ENCODE results near the gene GPSM3. TPM values are rescaled to one million over a fixed set of nuclear protein-coding genes. Genes with fewer than 3 reads are reported as not detected.
"Not testable (repeated sequence)": the region's sequence is repeated elsewhere in the genome, so short reads cannot be mapped to it uniquely, and the experiment has no call there.

Gene GPSM3
- polyA plus RNA-seq, 4 donors = 9.9 to 12.9 (median 10.8) TPM

DNA sequence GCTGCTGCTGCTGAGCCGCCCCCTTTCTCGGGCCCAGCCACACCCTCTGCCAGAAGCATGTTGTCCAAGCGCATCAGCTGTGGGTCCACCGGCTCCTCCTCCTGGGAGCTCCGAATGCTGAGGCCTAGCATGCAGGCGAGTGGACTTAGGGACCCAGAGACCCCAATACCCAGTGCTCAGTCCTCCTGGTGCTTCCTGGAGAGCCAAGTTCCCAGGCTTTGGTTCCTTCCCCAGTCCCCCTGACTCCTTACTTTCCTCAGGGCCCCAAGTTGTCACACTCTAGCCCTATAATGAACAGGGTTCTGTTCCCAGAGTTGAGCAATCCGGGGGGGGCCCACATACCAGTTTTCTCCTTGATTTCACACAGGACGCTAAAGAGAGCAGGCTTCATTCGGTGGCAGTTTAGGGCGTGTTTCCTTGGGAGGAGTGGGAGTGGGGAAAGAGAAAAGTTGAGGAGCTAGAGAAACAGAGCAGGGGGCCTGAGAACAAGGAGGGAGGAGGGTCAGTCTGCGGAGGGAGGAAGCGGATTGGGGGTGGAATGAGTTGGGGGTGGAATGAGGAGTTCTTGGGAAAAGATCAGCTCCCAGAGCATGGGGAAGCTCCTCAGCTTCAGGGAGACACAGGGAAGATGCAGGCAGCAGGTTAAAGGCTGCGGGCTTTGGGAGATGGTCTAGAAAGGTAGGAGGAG lies 3.9 kb downstream of the GPSM3 start:
- no peak for DNase-seq (ENCODE audit: low read depth in 4 of 4, low spot score in 3 of 4)

DNA sequence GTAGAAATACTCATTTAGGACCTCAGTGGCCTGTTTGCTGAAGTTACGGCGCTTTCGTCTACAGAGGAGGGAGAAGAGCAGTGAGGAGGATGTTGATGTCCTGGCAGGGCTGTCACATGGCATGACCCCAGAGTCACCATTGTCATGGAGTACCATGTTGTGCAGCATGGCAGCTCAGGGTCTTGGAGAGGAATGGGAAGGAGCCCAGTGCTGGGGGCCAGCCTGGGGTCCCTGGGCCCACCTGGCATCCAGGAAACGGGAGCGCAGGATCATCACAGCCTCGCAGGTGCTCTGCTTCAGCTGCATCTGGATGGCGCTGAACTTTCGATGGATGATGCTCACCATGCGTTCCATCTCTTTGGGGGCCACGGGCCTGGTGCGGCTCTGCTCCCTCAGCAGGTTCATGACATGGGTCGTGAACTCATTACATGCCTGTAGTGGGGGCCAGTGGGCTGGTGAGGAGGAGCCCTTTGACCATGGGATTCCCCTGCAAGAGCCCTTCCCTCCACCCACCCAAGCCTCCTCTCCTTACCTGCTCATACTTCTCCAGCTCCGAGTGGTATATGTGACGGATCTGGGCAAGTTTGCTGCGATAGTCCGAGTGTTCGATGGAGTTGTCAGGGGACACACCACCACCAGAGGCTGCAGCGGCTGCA lies 4.6 kb downstream of the GPSM3 start:
- not testable (repeated sequence) for DNase-seq (ENCODE audit: low read depth in 4 of 4, low spot score in 3 of 4)

DNA sequence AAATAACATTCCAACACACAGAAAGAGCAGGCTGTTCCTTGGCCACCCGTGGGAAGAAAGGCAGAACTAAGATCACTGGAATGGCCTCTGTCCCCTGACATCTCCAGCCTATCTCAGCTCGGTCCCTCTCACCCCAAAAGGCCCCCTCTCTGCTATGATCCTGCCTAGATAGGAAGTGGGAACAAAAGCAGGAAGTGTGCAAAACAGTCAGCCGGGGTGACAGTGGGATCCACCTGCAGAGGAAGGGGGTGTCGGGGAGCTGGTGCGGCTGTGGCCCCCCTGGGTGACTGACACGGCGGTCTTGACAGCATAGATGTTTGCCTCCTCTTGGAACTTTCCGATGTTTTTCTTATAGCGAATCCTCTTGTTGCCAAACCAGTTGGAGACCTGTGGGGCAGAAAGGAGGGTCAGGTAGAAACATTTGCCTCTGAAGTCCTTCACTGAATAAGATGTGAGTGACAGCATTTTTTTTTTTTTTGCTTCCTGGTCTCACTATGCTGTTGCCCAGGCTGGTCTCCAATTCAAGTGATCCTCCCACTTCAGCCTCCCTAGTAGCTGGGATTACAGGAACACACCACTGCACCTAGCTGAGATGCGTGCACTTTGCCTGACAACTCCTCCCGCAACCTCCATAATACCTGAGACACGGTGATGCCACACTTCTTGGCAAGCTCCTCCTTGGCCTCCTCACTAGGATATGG lies 5.3 kb downstream of the GPSM3 start:
- no peak for DNase-seq (ENCODE audit: low read depth in 4 of 4, low spot score in 3 of 4)

DNA sequence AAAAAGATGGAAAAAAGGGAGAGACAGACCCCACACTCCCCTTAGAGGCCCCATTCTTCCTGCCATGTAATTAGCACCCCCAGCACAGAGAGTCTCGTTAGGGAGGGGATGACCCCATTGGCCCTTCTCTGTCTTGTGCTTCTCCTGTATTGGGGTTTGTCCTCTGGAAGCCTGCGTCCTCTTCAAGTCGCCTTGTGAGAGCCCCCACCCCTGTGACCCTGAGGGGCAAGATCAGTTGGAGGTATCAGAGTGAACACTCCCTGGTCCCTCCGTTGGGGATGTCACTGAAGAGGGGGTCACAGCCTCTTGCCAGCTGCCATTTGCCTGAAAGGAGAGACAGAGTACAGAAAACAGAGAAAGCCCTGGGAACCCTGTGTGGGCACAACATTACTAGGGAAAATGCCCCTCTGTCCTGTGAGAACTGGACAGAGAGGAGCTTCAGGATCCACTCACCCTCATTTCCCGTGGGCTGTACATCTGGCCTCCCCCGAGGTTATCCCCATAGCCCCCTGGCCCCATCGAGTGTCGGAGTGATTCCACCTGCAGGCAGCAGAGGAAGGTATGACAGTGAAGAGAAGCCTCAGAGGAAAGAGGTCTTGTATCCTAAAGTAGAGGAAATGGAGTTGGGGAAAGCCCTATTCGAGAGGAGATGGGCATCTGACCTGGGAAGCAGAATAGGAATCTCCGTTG lies 6.1 kb downstream of the GPSM3 start:
- not testable (repeated sequence) for DNase-seq (ENCODE audit: low read depth in 4 of 4, low spot score in 3 of 4)

DNA sequence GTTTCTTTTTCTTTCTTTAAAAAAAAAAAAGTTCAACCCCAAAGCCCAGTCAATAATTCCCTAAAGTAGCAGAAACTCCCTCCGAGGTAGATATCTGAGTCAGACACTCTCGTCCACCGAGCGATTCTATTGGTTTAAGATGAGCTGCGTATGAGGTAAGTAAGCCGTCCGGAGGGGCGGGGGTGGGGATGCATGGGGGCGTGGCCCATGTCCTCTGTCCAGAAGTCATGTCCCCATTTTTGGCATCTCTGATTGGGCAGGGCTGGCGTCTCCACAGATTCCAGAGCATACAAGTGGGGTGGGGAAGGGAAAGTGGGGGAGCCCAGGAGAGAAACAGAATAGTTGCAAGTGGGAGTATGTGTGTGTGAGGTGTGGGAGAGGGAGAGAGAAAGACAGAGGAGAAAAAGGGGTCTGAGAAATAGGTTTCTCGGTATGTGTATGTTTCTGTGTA lies 6.7 kb downstream of the GPSM3 start:
- not testable (repeated sequence) for DNase-seq (ENCODE audit: low read depth in 4 of 4, low spot score in 3 of 4)

DNA sequence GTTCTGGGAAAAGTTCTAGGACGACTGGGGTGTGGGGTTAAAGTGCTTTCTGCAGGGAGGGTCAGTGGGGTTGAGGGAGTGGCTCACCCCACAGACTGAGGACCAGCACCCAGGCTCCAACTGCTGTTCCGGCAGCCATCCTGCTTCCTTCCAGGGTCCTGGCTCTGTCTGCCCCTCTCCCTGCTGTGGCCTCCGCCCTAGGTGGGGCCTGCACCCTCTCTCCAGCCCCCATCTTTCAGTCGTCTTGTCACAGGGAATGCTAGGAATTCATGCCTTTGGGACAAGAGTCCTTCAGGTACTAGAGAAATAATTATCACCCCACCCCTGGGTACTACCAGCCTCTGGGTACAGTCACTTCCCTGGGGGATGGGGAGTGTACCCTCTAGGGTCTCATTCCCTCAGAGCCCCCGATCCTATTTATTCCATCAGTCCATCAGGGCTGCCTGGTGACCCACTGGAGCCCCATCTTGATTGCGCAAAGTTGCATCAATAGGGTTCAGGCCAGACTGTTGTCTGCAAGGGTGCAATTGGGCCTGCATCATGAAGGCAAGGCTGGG lies 8.3 kb downstream of the GPSM3 start, which contains the start of gene AGER:
TSS of gene AGER (minus strand) at position 170 of the 557 bp plus-strand sequence. CDS start at position 139, 31 bp downstream.
- no peak for DNase-seq (ENCODE audit: low read depth in 4 of 4, low spot score in 3 of 4)

DNA sequence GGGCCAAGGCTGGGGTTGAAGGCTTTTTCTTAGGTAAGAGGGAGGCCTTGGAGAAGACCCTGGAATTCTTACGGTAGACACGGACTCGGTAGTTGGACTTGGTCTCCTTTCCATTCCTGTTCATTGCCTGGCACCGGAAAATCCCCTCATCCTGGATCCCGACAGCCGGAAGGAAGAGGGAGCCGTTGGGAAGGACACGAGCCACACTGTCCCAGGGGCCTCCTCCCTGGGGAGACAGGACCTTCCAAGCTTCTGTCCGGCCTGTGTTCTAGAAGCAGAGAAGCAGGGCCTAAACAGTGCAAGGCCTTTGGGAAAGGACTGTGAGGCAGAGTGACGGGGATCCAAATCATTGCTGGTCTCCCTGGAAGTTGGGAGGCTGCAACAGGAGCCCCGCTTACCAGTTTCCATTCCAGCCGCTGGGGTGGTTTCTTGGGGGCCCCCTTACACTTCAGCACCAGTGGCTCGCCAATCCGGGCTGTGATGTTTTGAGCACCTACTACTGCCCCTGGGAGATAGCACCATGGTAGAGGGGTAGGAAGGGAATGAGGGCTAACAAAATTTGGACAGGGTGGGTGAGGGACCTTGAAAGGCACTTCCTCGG lies 8.9 kb downstream of the GPSM3 start:
- DNase-seq (ENCODE audit: low read depth in 4 of 4, low spot score in 3 of 4) = no peak

DNA sequence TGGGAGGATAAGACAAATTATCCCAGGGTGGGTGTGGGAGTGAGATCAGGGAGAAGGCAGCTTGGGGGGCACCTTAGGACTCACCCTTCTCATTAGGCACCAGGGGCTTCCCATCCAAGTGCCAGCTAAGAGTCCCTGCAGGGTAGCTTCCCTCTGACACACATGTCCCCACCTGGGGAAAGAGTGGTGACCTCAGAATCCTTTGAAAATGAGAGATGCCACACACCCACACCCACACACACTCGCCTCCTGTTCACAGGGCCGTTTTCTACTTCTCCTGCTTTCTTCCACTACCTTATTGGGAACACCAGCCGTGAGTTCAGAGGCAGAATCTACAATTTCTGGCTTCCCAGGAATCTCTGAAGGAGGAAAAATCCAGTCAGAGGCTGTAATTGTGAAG lies 9.4 kb downstream of the GPSM3 start:
- no peak for DNase-seq (ENCODE audit: low read depth in 4 of 4, low spot score in 3 of 4)

DNA sequence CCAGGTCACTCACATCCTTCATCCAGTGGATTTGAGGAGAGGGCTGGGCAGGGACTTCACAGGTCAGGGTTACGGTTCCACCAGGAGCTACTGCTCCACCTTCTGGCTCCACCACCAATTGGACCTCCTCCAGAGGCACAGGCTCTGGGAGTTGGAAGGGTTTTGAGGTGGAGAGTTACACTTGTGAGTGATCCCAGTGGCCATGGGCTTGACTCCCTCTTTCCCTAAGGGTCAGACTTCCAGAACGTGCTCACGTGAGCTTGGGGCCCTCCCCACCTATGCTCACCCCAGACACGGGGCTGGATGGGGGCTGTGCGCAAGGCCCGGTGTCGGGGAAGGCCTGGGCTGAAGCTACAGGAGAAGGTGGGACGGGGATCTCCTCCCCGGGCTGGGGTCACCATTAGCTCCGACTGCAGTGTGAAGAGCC lies 9.9 kb downstream of the GPSM3 start:
- no peak for DNase-seq (ENCODE audit: low read depth in 4 of 4, low spot score in 3 of 4)

DNA sequence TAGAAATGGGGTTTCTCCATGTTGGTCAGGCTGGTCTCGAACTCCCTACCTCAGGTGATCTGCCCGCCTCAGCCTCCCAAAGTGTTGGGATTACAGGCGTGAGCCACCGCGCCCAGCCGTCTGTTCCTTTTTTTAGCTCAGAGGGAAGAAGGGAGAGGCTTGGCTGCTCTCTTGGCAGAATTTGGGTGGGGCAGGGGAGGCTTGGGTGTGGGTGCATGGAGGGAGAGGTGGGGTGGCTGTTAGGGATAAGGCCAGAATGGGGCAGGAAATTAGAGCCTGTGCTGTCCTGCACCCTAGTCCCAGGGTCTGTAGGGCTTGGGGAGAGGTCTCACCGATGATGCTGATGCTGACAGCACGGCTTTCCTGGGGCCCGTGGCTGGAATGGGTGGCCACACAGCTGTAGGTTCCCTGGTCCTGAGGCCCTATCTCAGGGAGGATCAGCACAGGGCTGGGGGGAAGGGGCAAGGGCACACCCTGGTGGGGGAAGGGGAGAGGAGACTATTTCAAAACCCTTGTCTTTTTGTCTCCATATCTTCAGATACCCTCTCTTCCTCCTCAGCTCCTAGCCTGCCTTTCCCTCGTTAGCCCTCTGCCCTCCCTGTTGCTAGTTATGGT lies 10.4 kb downstream of the GPSM3 start:
- DNase-seq (ENCODE audit: low read depth in 4 of 4, low spot score in 3 of 4) = no peak

DNA sequence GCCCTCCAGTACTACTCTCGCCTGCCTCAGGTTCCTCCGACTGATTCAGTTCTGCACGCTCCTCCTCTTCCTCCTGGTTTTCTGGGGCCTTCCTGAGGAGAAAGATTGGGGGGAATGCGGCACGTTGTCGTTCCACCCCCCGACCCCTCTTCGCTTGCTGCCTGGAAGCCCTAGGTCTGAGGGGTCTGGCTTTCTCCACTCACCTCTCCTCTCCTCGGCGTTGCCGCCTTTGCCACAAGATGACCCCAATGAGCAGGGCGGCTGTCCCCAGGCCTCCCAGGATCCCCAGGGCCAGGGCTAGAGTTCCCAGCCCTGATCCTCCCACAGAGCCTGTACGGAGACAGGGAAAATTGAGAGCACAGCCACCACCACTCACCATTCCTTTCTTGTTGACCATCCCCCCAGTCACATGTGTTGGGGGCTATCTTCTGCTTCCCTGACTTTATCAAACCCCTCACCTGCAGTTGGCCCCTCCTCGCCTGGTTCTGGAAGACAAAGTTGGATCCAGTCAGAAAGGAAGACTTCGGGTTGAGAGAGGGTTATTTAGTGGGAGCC lies 11.2 kb downstream of the GPSM3 start:
- DNase-seq (ENCODE audit: low read depth in 4 of 4, low spot score in 3 of 4) = no peak

DNA sequence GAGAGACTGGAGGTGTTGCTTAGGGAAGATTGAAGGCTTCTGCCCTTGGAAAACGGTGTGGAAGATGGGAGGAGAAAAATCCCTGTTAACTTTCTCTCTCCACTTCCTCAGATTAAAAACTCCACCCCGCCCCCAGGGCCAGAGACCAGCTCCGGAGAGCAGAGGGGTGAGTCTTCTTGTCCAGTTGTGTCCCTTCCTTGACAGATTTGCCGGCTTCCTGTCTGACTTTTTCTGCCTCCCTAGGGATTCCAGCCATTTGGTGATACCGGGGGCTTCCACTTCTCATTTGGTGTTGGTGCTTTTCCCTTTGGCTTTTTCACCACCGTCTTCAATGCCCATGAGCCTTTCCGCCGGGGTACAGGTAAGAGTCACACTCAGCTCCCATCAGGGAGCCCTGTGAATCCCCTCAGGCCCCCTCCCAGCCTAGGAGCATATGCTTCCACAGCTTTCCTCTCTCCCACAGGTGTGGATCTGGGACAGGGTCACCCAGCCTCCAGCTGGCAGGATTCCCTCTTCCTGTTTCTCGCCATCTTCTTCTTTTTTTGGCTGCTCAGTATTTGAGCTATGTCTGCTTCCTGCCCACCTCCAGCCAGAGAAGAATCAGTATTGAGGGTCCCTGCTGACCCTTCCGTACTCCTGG lies 12.6 kb downstream of the GPSM3 start:
- no peak for DNase-seq (ENCODE audit: low read depth in 4 of 4, low spot score in 3 of 4)

DNA sequence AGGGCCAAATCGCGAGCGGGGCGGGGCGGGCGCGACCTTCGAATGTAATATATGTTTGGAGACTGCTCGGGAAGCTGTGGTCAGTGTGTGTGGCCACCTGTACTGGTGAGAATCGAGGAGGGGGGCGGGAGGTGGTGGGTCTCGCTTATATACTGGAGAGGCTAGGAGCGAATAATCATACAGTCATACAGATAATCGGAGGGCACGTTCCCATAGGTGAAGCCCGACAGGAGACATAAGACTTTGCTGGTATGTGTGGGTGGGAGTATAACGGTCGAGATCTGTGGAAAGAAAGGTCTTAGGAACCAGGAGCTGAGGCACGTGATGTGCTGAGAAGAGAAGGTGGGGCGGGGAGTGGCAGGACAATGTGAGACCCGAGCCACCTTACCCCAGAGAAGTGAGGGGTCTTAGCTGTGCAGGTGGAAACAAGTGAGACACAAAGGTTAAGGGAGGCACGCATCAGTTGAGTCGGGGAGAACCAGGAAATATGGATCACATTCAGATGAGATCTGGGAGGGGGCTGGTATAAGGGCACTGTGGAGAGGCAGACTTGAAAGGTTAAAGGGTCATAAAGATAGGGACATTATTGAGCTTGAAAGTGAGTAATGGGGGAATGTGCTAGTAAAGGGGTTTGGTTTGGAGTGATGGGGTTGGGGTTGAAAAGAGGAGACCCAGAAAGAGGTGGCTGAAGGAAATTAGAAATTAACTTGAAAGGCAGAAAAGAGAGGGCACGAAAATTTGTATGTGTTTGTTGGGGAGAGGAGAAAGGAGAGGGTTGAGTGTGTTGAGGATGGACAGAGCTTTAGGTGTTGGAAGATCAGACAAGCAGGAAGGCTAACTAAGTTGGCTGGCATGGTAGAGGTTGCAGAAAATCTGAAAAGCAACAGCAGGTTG lies 13.6 kb downstream of the GPSM3 start:
- DNase-seq (ENCODE audit: low read depth in 4 of 4, low spot score in 3 of 4) = no peak

DNA sequence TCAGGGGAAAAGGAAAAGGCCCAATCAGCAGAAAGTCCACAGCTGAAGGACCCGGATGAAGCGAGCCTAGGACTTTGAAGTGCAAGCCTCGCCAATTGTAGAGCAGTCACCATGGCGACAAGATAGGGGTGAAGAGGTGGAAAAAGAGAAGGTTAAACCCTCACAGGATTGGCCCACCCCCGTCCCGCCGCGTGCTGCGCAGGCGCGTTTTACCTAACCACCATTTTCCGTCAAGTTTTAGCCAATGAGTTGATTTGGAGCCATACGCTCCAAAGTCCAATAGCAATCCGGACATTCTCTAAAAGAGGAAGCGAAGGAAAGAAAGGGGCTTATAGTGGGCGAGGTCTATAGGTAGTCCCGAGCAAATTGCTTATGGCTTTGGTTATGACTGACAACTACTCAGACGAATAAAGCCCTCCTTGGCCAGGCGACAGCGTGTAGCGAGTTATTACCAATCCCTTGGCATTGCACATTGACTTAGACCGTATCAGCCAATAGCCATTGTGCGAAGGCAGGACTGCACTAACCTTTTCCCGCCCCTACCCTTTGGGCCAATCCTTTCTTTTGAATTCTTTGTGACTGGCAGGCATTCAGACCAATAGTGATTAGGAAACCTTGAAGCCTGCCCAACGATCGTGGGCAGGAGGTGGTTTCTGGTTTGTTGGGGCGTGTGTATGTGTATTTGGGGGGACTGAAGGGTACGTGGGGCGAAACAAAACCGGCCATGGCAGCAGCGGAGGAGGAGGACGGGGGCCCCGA lies 14.5 kb downstream of the GPSM3 start, which contains the start of gene RNF5:
TSS of gene RNF5 (plus strand) at position 618 of the 759 bp plus-strand sequence. CDS start at position 725, 107 bp downstream.
- peak; percentile 95 to 100 (median 100) for DNase-seq (ENCODE audit: low read depth in 4 of 4, low spot score in 3 of 4)

DNA sequence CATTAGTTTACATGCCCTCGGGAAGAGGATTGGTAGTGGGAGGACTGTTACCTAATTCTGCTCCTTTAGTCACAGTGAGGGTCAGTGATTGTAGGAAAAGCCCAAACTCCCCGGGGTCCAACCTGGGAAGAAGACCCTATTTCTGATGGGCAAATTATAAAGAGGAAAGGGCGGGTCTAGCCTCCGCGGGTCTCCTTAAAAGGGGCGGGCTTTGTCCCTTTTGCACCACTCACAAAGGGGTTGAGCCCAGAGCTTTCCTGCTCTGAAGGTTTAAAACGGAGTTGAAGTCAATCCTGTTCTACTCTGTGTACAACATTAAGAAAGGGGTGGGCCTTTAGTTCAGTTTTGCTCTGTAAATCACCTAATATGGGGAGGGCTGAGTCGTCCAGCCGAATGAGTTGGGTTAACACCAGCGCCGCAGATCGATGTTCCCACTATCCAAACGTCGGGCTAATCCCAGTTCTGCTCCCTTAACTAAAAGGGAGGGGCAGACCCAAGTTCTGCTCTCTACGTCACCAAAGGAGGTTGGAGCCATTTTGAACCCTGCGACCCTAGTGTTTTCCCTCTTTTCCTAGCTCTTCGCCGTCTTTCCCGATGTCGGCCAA lies 15.2 kb downstream of the GPSM3 start:
- DNase-seq (ENCODE audit: low read depth in 4 of 4, low spot score in 3 of 4) = no peak

DNA sequence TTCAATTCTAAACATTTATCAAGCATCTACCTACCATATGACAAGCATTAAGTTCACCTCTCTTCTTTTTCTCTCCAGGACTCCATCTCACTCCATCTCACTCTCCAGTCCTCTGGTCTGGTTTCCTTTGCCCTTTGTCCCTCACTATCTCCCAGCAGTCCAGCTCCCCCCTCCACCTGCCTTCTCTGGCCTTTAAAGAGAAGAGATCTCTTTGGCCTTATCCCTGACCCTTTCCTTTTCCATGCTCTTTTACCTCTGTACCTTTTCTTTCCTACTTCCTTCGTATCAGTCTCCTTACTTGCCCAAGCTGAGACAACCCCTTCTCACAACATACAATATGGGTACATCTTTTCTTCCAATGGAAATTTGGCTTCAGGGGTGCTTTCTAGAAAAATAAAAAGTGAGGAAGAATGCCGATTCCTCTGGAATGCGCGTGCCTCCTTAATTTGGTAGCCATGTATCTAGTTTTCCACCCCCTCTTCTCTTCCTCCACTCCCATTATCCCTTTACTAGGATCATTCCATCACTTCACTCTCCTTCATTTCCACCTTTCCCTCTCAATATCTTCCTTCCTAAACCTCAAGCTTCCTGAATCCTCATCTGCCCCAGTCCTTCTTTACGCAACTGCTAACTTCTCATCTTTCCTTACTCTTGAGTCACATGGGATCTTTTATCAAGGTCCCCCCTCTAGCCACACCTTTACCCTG lies 15.8 kb downstream of the GPSM3 start:
- no peak for DNase-seq (ENCODE audit: low read depth in 4 of 4, low spot score in 3 of 4)
